Ishikawa (cell line): ENCODE data around the gene DST.

Experiments used
- CEBPB ChIP-seq: IDR thresholded peaks from 2 replicates; pipeline ENCODE4 v1.6.1; 2012
- CREB1 ChIP-seq: IDR thresholded peaks from 2 replicates; pipeline ENCODE4 v1.6.1; 2012; ENCODE audit warnings: low read depth
- EGR1 ChIP-seq: IDR thresholded peaks from 2 replicates; pipeline ENCODE4 v1.6.1; 2012
- EP300 ChIP-seq: IDR thresholded peaks from 2 replicates; pipeline ENCODE4 v1.6.1; 2012; ENCODE audit warnings: borderline replicate concordance
- NFIC ChIP-seq: IDR thresholded peaks from 2 replicates; pipeline ENCODE4 v1.6.1; 2012
- RAD21 ChIP-seq: IDR thresholded peaks from 2 replicates; pipeline ENCODE4 v1.6.1; 2012; ENCODE audit warnings: low read depth
- TCF12 ChIP-seq: IDR thresholded peaks from 2 replicates; pipeline ENCODE4 v1.6.1; 2012; ENCODE audit warnings: low read depth
- YY1 ChIP-seq: IDR thresholded peaks from 2 replicates; pipeline ENCODE4 v1.6.1; 2012; ENCODE audit warnings: low read depth
- TF ChIP-seq, protein P1 (sequence below): IDR thresholded peaks from 2 replicates; pipeline ENCODE4 v1.6.1; 2012; ENCODE audit warnings: low read depth, mild to moderate bottlenecking
- TF ChIP-seq, protein P2 (sequence below): IDR thresholded peaks from 2 replicates; pipeline ENCODE4 v1.6.1; 2012
- TF ChIP-seq, protein P3 (sequence below): IDR thresholded peaks from 2 replicates; pipeline ENCODE4 v1.6.1; 2012

DNA sequence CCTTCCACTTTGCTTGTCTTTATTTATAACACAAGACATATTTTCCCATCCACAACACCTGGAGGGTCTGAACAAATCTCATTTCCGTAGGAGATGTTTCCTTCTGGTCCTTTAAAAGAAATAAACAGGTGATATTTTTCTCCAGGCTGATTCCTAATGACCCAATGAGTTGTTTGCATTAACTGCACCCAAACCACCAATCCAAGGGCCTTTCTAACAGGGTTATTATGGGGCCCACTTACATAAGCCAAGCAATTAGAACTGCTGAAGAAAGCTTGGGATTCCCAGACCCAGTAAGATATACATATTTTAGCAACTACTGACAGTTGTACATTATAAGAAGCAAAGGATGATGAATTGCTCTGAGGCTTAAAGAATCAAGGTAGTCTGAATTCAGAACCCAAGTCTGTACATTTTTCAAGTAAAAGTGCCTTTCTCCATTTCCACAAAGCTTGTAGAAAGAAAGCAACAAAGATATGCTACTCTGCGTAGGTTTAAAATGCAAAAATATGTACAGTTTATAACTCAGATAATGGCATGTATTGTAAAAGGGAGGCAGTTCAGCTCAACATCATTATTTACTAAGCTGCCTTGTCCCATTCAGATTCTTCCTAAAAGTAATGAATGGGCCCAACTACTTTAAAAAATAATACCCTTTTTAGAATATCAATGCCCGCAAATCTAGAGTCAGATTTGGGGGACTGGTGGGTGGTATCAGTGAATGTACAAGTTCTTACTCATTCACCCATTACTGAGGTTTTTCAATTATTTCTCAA, 120.0 kb downstream of the DST start:
- TF ChIP-seq TCF12 (no peak), YY1 (no peak), RAD21 (no peak), CREB1 (no peak), EP300 (no peak), NFIC (no peak), CEBPB (no peak), EGR1 (no peak)
- TF ChIP-seq, protein P1, sequence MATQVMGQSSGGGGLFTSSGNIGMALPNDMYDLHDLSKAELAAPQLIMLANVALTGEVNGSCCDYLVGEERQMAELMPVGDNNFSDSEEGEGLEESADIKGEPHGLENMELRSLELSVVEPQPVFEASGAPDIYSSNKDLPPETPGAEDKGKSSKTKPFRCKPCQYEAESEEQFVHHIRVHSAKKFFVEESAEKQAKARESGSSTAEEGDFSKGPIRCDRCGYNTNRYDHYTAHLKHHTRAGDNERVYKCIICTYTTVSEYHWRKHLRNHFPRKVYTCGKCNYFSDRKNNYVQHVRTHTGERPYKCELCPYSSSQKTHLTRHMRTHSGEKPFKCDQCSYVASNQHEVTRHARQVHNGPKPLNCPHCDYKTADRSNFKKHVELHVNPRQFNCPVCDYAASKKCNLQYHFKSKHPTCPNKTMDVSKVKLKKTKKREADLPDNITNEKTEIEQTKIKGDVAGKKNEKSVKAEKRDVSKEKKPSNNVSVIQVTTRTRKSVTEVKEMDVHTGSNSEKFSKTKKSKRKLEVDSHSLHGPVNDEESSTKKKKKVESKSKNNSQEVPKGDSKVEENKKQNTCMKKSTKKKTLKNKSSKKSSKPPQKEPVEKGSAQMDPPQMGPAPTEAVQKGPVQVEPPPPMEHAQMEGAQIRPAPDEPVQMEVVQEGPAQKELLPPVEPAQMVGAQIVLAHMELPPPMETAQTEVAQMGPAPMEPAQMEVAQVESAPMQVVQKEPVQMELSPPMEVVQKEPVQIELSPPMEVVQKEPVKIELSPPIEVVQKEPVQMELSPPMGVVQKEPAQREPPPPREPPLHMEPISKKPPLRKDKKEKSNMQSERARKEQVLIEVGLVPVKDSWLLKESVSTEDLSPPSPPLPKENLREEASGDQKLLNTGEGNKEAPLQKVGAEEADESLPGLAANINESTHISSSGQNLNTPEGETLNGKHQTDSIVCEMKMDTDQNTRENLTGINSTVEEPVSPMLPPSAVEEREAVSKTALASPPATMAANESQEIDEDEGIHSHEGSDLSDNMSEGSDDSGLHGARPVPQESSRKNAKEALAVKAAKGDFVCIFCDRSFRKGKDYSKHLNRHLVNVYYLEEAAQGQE, result no peak
- TF ChIP-seq, protein P2, sequence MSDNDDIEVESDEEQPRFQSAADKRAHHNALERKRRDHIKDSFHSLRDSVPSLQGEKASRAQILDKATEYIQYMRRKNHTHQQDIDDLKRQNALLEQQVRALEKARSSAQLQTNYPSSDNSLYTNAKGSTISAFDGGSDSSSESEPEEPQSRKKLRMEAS, result no peak
- TF ChIP-seq, protein P3, sequence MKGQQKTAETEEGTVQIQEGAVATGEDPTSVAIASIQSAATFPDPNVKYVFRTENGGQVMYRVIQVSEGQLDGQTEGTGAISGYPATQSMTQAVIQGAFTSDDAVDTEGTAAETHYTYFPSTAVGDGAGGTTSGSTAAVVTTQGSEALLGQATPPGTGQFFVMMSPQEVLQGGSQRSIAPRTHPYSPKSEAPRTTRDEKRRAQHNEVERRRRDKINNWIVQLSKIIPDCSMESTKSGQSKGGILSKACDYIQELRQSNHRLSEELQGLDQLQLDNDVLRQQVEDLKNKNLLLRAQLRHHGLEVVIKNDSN, result no peak
